Peyer's patch (tissue), 4 donors: ENCODE measurements around the gene ALDH3A2.

Source experiments
- CTCF ChIP-seq, 6 experiments: fragments of 450-650 bp in 4 of 6; fragments of 200-600 bp in 2 of 6; sonication (generic) in 1 of 6; IDR thresholded peaks; one replicate each; pipeline ENCODE4 v1.5.1; 2017 to 2019; ENCODE audit warnings: antibody characterized with exemption in 6 of 6, mild to moderate bottlenecking in 3 of 6, moderate library complexity in 1 of 6
- POLR2A ChIP-seq, 2 donors: fragments of 450-650 bp; IDR thresholded peaks; one replicate each; pipeline ENCODE4 v1.5.1; 2017; ENCODE audit warnings: antibody characterized with exemption in 2 of 2, mild to moderate bottlenecking in 2 of 2, moderate library complexity in 2 of 2

- TF ChIP-seq CTCF (IDR thresholded peaks at IDR 0.05) = no peak
- TF ChIP-seq POLR2A (IDR thresholded peaks at IDR 0.05) = no peak
Measured at GRCh38 chr17:19613979-19614378, 34.6 kb upstream of the ALDH3A2 start.
